WTC11 (cell line): Measurements from ENCODE around the gene NEMP1. TPM values are rescaled to one million over a fixed set of nuclear protein-coding genes. Genes with fewer than 3 reads are reported as not detected.

Source experiments
- ATAC-seq: fragments of 200-7000 bp; cut with Tn5 transposase; 2 replicates; pipeline ENCODE4 v1.10.0; 2021; ENCODE audit warnings: mild to moderate bottlenecking, moderate library complexity
- CTCF ChIA-PET: fragments of 300-600 bp; sonication (Branson Sonifier 250); formaldehyde crosslinking; loops from one replicate; lab custom pipeline; 2021; ENCODE audit warnings: antibody characterized with exemption; lab: Charles Lee
- POLR2A ChIA-PET: fragments of 350-600 bp; sonication (Branson Sonifier 250); formaldehyde crosslinking; loops from one replicate; lab custom pipeline; 2021; ENCODE audit warnings: antibody characterized with exemption; lab: Charles Lee
- DNase-seq: peaks from one replicate; pipeline ENCODE4 v3.0.0; 2021; ENCODE audit warnings: low spot score
- H3K27ac Mint-ChIP-seq: 2 replicates; pipeline ENCODE4 v1.8.0; 2021; ENCODE audit warnings: mixed read lengths
- H3K27me3 Mint-ChIP-seq: 2 replicates; pipeline ENCODE4 v1.8.0; 2021; ENCODE audit warnings: low read depth, mild to moderate bottlenecking, moderate library complexity, mixed read lengths
- H3K36me3 Mint-ChIP-seq: 2 replicates; pipeline ENCODE4 v1.8.0; 2021; ENCODE audit warnings: mixed read lengths
- H3K4me1 Mint-ChIP-seq: 2 replicates; pipeline ENCODE4 v1.8.0; 2022; ENCODE audit warnings: mixed read lengths
- H3K4me3 Mint-ChIP-seq: 2 replicates; pipeline ENCODE4 v1.8.0; 2021; ENCODE audit warnings: mild to moderate bottlenecking, moderate library complexity, mixed read lengths
- H3K9me3 Mint-ChIP-seq: 2 replicates; pipeline ENCODE4 v1.8.0; 2021; ENCODE audit warnings: mixed read lengths
- CBFB ChIP-seq: sonication (generic); formaldehyde crosslinking; IDR thresholded peaks from 2 replicates; pipeline ENCODE4 v1.8.1; 2022; ENCODE audit warnings: mild to moderate bottlenecking, low read depth, missing genetic modification reagents
- CREB1 ChIP-seq: sonication (generic); formaldehyde crosslinking; IDR thresholded peaks from 2 replicates; pipeline ENCODE4 v1.8.0; 2023; ENCODE audit warnings: mild to moderate bottlenecking, missing genetic modification reagents
- FOXK1 ChIP-seq: sonication (generic); formaldehyde crosslinking; IDR thresholded peaks from 2 replicates; pipeline ENCODE4 v1.8.0; 2022; ENCODE audit warnings: mild to moderate bottlenecking, moderate library complexity, missing genetic modification reagents
- GTF2I ChIP-seq: fragments of 250-450 bp; sonication (Bioruptor Pico); conservative IDR thresholded peaks from 2 replicates; pipeline ENCODE4 v1.4.0; 2021; ENCODE audit warnings: mild to moderate bottlenecking
- NR3C1 ChIP-seq: sonication (generic); formaldehyde crosslinking; conservative IDR thresholded peaks from 2 replicates; pipeline ENCODE4 v1.8.1; 2023; ENCODE audit warnings: low read depth, mild to moderate bottlenecking, missing genetic modification reagents
- RORB ChIP-seq: fragments of 250-450 bp; sonication (Bioruptor Pico); IDR thresholded peaks from 2 replicates; pipeline ENCODE4 v1.9.0; 2021; ENCODE audit warnings: mild to moderate bottlenecking
- SMAD4 ChIP-seq: sonication (generic); formaldehyde crosslinking; IDR thresholded peaks from 2 replicates; pipeline ENCODE4 v1.8.0; 2022; ENCODE audit warnings: mild to moderate bottlenecking, missing genetic modification reagents
- SP1 ChIP-seq: sonication (generic); formaldehyde crosslinking; conservative IDR thresholded peaks from 2 replicates; pipeline ENCODE4 v1.8.1; 2022; ENCODE audit warnings: missing genetic modification reagents
- TP53 ChIP-seq: sonication (generic); formaldehyde crosslinking; IDR thresholded peaks from 2 replicates; pipeline ENCODE4 v1.8.1; 2023; ENCODE audit warnings: mild to moderate bottlenecking, missing genetic modification reagents
- total RNA-seq: library from RNA; stranded (reverse); gene quantifications from 3 replicates; pipeline ENCODE4 v1.2.3, GENCODE V29; 2021
- TF ChIP-seq, protein P1 (sequence below): sonication (generic); formaldehyde crosslinking; IDR thresholded peaks from 2 replicates; pipeline ENCODE4 v1.8.1; 2023; ENCODE audit warnings: mild to moderate bottlenecking, missing genetic modification reagents, moderate library complexity
- TF ChIP-seq, protein P2 (sequence below): sonication (generic); formaldehyde crosslinking; IDR thresholded peaks from 2 replicates; pipeline ENCODE4 v1.8.0; 2022; ENCODE audit warnings: mild to moderate bottlenecking, missing genetic modification reagents
- TF ChIP-seq, protein P3 (sequence below): fragments of 250-450 bp; sonication (Bioruptor Pico); IDR thresholded peaks from 2 replicates; pipeline ENCODE4 v1.9.0; 2021; ENCODE audit warnings: mild to moderate bottlenecking
- TF ChIP-seq, protein P4 (sequence below): fragments of 250-450 bp; sonication (Bioruptor Pico); IDR thresholded peaks from 2 replicates; pipeline ENCODE4 v1.9.0; 2021; ENCODE audit warnings: mild to moderate bottlenecking, borderline replicate concordance
- TF ChIP-seq, protein P5 (sequence below): sonication (generic); formaldehyde crosslinking; IDR thresholded peaks from 2 replicates; pipeline ENCODE4 v1.8.1; 2022; ENCODE audit warnings: low read depth, missing genetic modification reagents, borderline replicate concordance
- TF ChIP-seq, protein P6 (sequence below): sonication (generic); formaldehyde crosslinking; conservative IDR thresholded peaks from 2 replicates; pipeline ENCODE4 v1.8.1; 2022; ENCODE audit warnings: mild to moderate bottlenecking, missing genetic modification reagents
- TF ChIP-seq, protein P7 (sequence below): sonication (generic); formaldehyde crosslinking; IDR thresholded peaks from 2 replicates; pipeline ENCODE4 v1.8.0; 2022; ENCODE audit warnings: mild to moderate bottlenecking, missing genetic modification reagents
- TF ChIP-seq, protein P8 (sequence below): sonication (generic); formaldehyde crosslinking; IDR thresholded peaks from 2 replicates; pipeline ENCODE4 v1.8.0; 2022; ENCODE audit warnings: missing genetic modification reagents

The NEMP1 gene
- total RNA-seq, 1 experiment from 2014 or later: 41.9 TPM

DNA sequence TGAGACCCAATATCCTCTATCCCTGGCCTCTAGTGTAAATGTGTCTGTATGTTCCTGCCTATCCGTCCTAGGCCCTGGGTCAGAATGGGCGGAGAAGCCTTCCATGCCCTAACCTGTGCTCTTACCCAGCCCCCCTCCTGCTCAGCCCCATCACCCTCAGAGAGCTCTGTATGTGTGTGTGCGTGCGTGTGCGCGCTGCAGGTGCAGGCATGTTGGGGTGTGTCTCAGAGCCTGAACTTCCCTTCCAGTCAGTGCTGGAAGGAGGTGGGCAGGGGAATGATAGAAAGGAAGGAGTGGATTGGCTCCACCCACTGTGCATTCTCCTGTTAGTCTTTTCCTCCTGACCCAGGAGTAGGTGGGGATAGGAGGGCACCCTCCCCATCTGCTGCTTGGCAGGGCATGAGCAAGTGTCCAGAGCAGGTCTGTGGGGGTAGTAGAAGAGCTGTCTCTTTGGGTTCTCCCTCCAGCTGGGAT, 17.5 kb upstream of the NEMP1 start:
- Mint-ChIP-seq H3K36me3 (peaks cover 38% of the 10 kb centered on the region), H3K27ac (peak overlapping the region; percentile 85), H3K27me3 (no peaks in the 10 kb centered on the region), H3K4me1 (peaks cover 25% of the 10 kb centered on the region), H3K4me3 (no peak overlapping the region), H3K9me3 (no peaks in the 10 kb centered on the region)
- DNase-seq (no peak), ATAC-seq (no peak)
- TF ChIP-seq, protein P1, sequence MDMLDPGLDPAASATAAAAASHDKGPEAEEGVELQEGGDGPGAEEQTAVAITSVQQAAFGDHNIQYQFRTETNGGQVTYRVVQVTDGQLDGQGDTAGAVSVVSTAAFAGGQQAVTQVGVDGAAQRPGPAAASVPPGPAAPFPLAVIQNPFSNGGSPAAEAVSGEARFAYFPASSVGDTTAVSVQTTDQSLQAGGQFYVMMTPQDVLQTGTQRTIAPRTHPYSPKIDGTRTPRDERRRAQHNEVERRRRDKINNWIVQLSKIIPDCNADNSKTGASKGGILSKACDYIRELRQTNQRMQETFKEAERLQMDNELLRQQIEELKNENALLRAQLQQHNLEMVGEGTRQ (CRISPR knock-in tag): no peak
- TF ChIP-seq CREB1 (CRISPR knock-in tag) (no peak), TP53 (CRISPR knock-in tag) (no peak), SMAD4 (CRISPR knock-in tag) (no peak), GTF2I (CRISPR knock-in tag) (no peak), FOXK1 (CRISPR knock-in tag) (no peak), NR3C1 (CRISPR knock-in tag) (no peak), SP1 (CRISPR knock-in tag) (no peak), CBFB (CRISPR knock-in tag) (no peak), RORB (no peak)
- TF ChIP-seq, protein P2, sequence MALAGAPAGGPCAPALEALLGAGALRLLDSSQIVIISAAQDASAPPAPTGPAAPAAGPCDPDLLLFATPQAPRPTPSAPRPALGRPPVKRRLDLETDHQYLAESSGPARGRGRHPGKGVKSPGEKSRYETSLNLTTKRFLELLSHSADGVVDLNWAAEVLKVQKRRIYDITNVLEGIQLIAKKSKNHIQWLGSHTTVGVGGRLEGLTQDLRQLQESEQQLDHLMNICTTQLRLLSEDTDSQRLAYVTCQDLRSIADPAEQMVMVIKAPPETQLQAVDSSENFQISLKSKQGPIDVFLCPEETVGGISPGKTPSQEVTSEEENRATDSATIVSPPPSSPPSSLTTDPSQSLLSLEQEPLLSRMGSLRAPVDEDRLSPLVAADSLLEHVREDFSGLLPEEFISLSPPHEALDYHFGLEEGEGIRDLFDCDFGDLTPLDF (CRISPR knock-in tag): no peak
- TF ChIP-seq, protein P3, sequence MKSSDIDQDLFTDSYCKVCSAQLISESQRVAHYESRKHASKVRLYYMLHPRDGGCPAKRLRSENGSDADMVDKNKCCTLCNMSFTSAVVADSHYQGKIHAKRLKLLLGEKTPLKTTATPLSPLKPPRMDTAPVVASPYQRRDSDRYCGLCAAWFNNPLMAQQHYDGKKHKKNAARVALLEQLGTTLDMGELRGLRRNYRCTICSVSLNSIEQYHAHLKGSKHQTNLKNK: no peak
- TF ChIP-seq, protein P4, sequence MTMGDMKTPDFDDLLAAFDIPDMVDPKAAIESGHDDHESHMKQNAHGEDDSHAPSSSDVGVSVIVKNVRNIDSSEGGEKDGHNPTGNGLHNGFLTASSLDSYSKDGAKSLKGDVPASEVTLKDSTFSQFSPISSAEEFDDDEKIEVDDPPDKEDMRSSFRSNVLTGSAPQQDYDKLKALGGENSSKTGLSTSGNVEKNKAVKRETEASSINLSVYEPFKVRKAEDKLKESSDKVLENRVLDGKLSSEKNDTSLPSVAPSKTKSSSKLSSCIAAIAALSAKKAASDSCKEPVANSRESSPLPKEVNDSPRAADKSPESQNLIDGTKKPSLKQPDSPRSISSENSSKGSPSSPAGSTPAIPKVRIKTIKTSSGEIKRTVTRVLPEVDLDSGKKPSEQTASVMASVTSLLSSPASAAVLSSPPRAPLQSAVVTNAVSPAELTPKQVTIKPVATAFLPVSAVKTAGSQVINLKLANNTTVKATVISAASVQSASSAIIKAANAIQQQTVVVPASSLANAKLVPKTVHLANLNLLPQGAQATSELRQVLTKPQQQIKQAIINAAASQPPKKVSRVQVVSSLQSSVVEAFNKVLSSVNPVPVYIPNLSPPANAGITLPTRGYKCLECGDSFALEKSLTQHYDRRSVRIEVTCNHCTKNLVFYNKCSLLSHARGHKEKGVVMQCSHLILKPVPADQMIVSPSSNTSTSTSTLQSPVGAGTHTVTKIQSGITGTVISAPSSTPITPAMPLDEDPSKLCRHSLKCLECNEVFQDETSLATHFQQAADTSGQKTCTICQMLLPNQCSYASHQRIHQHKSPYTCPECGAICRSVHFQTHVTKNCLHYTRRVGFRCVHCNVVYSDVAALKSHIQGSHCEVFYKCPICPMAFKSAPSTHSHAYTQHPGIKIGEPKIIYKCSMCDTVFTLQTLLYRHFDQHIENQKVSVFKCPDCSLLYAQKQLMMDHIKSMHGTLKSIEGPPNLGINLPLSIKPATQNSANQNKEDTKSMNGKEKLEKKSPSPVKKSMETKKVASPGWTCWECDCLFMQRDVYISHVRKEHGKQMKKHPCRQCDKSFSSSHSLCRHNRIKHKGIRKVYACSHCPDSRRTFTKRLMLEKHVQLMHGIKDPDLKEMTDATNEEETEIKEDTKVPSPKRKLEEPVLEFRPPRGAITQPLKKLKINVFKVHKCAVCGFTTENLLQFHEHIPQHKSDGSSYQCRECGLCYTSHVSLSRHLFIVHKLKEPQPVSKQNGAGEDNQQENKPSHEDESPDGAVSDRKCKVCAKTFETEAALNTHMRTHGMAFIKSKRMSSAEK (CRISPR knock-in tag): no peak
- TF ChIP-seq, protein P5, sequence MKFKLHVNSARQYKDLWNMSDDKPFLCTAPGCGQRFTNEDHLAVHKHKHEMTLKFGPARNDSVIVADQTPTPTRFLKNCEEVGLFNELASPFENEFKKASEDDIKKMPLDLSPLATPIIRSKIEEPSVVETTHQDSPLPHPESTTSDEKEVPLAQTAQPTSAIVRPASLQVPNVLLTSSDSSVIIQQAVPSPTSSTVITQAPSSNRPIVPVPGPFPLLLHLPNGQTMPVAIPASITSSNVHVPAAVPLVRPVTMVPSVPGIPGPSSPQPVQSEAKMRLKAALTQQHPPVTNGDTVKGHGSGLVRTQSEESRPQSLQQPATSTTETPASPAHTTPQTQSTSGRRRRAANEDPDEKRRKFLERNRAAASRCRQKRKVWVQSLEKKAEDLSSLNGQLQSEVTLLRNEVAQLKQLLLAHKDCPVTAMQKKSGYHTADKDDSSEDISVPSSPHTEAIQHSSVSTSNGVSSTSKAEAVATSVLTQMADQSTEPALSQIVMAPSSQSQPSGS: no peak
- TF ChIP-seq, protein P6, sequence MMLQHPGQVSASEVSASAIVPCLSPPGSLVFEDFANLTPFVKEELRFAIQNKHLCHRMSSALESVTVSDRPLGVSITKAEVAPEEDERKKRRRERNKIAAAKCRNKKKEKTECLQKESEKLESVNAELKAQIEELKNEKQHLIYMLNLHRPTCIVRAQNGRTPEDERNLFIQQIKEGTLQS (CRISPR knock-in tag): no peak
- TF ChIP-seq, protein P7, sequence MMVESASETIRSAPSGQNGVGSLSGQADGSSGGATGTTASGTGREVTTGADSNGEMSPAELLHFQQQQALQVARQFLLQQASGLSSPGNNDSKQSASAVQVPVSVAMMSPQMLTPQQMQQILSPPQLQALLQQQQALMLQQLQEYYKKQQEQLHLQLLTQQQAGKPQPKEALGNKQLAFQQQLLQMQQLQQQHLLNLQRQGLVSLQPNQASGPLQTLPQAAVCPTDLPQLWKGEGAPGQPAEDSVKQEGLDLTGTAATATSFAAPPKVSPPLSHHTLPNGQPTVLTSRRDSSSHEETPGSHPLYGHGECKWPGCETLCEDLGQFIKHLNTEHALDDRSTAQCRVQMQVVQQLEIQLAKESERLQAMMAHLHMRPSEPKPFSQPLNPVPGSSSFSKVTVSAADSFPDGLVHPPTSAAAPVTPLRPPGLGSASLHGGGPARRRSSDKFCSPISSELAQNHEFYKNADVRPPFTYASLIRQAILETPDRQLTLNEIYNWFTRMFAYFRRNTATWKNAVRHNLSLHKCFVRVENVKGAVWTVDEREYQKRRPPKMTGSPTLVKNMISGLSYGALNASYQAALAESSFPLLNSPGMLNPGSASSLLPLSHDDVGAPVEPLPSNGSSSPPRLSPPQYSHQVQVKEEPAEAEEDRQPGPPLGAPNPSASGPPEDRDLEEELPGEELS (CRISPR knock-in tag): no peak
- TF ChIP-seq, protein P8, sequence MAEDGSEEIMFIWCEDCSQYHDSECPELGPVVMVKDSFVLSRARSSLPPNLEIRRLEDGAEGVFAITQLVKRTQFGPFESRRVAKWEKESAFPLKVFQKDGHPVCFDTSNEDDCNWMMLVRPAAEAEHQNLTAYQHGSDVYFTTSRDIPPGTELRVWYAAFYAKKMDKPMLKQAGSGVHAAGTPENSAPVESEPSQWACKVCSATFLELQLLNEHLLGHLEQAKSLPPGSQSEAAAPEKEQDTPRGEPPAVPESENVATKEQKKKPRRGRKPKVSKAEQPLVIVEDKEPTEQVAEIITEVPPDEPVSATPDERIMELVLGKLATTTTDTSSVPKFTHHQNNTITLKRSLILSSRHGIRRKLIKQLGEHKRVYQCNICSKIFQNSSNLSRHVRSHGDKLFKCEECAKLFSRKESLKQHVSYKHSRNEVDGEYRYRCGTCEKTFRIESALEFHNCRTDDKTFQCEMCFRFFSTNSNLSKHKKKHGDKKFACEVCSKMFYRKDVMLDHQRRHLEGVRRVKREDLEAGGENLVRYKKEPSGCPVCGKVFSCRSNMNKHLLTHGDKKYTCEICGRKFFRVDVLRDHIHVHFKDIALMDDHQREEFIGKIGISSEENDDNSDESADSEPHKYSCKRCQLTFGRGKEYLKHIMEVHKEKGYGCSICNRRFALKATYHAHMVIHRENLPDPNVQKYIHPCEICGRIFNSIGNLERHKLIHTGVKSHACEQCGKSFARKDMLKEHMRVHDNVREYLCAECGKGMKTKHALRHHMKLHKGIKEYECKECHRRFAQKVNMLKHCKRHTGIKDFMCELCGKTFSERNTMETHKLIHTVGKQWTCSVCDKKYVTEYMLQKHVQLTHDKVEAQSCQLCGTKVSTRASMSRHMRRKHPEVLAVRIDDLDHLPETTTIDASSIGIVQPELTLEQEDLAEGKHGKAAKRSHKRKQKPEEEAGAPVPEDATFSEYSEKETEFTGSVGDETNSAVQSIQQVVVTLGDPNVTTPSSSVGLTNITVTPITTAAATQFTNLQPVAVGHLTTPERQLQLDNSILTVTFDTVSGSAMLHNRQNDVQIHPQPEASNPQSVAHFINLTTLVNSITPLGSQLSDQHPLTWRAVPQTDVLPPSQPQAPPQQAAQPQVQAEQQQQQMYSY: no peak
- ChIA-PET CTCF (interaction anchor here (0.7 to 6.5 kb wide), 4 partner anchors 15 to 95 kb away, joined by 3 to 46 read pairs (median 6); partner anchors contain the start of gene STAT6), POLR2A (no interaction called here)
